HL-60 (cell line): ENCODE measurements around the gene APOE.

ENCODE experiments used
- CTCF ChIP-seq: IDR thresholded peaks from one replicate; pipeline ENCODE4 v1.5.1; 2011; ENCODE audit warnings: low read length, control low read depth, inconsistent platforms; ENCODE audit not compliant: insufficient read depth
- REST ChIP-seq: IDR thresholded peaks from 2 replicates; pipeline ENCODE4 v1.6.1; 2012; ENCODE audit warnings: low read depth; ENCODE audit not compliant: insufficient replicate concordance
- SPI1 ChIP-seq: IDR thresholded peaks from 2 replicates; pipeline ENCODE4 v1.6.1; 2012; ENCODE audit warnings: low read depth, mild to moderate bottlenecking, borderline replicate concordance

- TF ChIP-seq CTCF (no peak), REST (no peak), SPI1 (no peak)
Measured at GRCh38 chr19:44927746-44928145, 22.1 kb downstream of the APOE start.
